ENCODE data around the gene ZNF274. TPM values are rescaled to one million over a fixed set of nuclear protein-coding genes. Genes with fewer than 3 reads are reported as not detected.

The ZNF274 gene
- total and polyA plus RNA-seq, 9 of the 15 experiments (the other 6 are each of a cell fraction or from before 2014, with no cell fraction given) = 5.2 to 37.0 (median 28.1) TPM

GRCh38 chr19:58182989-58183816 lies at the start of gene ZNF274 (continued):
- TF ChIP-seq ARID3A (IDR thresholded peaks at IDR 0.05; ENCODE audit: borderline replicate concordance, low read depth, low read length) (no peak), FOXK2 (conservative IDR thresholded peaks at IDR 0.05 in 1 of 2, IDR thresholded peaks at IDR 0.05 in 1 of 2; ENCODE audit: low read depth in 2 of 2) (peak in 1 of 2 experiments; percentile 24; a peak in 2 of 4 replicates), ZNF253 (CRISPR knock-in tag; conservative IDR thresholded peaks at IDR 0.05) (no peak), SRSF7 (optimal IDR thresholded peaks at IDR 0.05; ENCODE audit: low read depth, low read length) (no peak), L3MBTL2 (IDR thresholded peaks at IDR 0.05) (peak; percentile 96), NCOA2 (IDR thresholded peaks at IDR 0.05; ENCODE audit: partially characterized antibody in 2 of 2) (no peak), ESRRB (CRISPR knock-in tag; IDR thresholded peaks at IDR 0.05; ENCODE audit: borderline replicate concordance) (no peak), ZNF785 (CRISPR knock-in tag; IDR thresholded peaks at IDR 0.05) (no peak), RBFOX2 (IDR thresholded peaks at IDR 0.05; ENCODE audit: low read depth, low read length) (peak; percentile 99), REST (IDR thresholded peaks at IDR 0.05; ENCODE audit: borderline replicate concordance) (peak; percentile 98), REST (CRISPR knock-in tag; IDR thresholded peaks at IDR 0.05; ENCODE audit: low read depth) (peak; percentile 85), CBFA2T3 (IDR thresholded peaks at IDR 0.05) (no peak), ZNF77 (CRISPR knock-in tag; IDR thresholded peaks at IDR 0.05) (no peak), CREBBP (IDR thresholded peaks at IDR 0.05; ENCODE audit: low read depth, low read length) (no peak), HMBOX1 (IDR thresholded peaks at IDR 0.05) (0 out of 2 replicates have a peak, but pooled peaks have one; percentile 24)
- TF ChIP-seq, protein P1, sequence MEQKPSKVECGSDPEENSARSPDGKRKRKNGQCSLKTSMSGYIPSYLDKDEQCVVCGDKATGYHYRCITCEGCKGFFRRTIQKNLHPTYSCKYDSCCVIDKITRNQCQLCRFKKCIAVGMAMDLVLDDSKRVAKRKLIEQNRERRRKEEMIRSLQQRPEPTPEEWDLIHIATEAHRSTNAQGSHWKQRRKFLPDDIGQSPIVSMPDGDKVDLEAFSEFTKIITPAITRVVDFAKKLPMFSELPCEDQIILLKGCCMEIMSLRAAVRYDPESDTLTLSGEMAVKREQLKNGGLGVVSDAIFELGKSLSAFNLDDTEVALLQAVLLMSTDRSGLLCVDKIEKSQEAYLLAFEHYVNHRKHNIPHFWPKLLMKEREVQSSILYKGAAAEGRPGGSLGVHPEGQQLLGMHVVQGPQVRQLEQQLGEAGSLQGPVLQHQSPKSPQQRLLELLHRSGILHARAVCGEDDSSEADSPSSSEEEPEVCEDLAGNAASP (IDR thresholded peaks at IDR 0.05) = no peak
